H1 (cell line): ENCODE data around the gene ATP6V1F. TPM values are rescaled to one million over a fixed set of nuclear protein-coding genes. Genes with fewer than 3 reads are reported as not detected.
A peak's percentile ranks its signal among the peaks of the same experiment; 100 is the strongest.

ENCODE experiments used
- CTCF ChIA-PET: fragments of 300-600 bp; sonication (Branson Sonifier 250); formaldehyde crosslinking; loops from one replicate; lab custom pipeline; 2021; ENCODE audit not compliant: partially characterized antibody; lab: Charles Lee
- POLR2A ChIA-PET: fragments of 300-600 bp; sonication (Branson Sonifier 250); formaldehyde crosslinking; loops from one replicate; lab custom pipeline; 2021; ENCODE audit warnings: inconsistent platforms; ENCODE audit not compliant: partially characterized antibody; lab: Charles Lee
- DNase-seq, 2 experiments: peaks; one replicate each; pipeline versions ENCODE4 v3.0.0 to v3.0.0-alpha.2; 2010 to 2022; ENCODE audit warnings: low spot score in 2 of 2, low read depth in 1 of 2, mixed read lengths in 1 of 2
- FAIRE-seq: peaks from 2 replicates; lab custom pipeline; 2011; peaks lifted over from hg19 to GRCh38; lab: Jason Lieb, UNC
- H2AFZ ChIP-seq: 2 replicates; pipeline ENCODE4 v1.8.1; 2012; ENCODE audit warnings: low read length, inconsistent platforms
- H2AK5ac ChIP-seq: 2 replicates; pipeline ENCODE4 v1.6.1; 2013; ENCODE audit warnings: low read depth, low read length
- H2BK120ac ChIP-seq: replicated peaks from 2 replicates; pipeline ENCODE3; 2013; ENCODE audit warnings: low read depth, low read length, inconsistent platforms
- H2BK12ac ChIP-seq: 2 replicates; pipeline ENCODE4 v1.6.1; 2013; ENCODE audit warnings: low read depth, low read length
- H2BK15ac ChIP-seq: 2 replicates; pipeline ENCODE4 v1.6.1; 2013; ENCODE audit warnings: low read length
- H2BK20ac ChIP-seq: 2 replicates; pipeline ENCODE4 v1.6.1; 2013; ENCODE audit warnings: low read length
- H2BK5ac ChIP-seq: 2 replicates; pipeline ENCODE4 v1.6.1; 2013; ENCODE audit warnings: low read depth, low read length
- H3K14ac ChIP-seq: 2 replicates; pipeline ENCODE4 v1.6.1; 2013; ENCODE audit warnings: inconsistent platforms; ENCODE audit not compliant: insufficient read length
- H3K18ac ChIP-seq: 2 replicates; pipeline ENCODE4 v1.6.1; 2013; ENCODE audit warnings: low read length; ENCODE audit errors: extremely low read depth
- H3K23ac ChIP-seq: 2 replicates; pipeline ENCODE4 v1.6.1; 2013; ENCODE audit warnings: inconsistent platforms; ENCODE audit not compliant: insufficient read length
- H3K23me2 ChIP-seq: 2 replicates; pipeline ENCODE4 v1.6.1; 2013; ENCODE audit warnings: low read depth, low read length
- H3K27ac ChIP-seq: 2 replicates; pipeline ENCODE4 v1.6.1; 2011; ENCODE audit warnings: low read depth, low read length, inconsistent platforms
- H3K27me3 ChIP-seq, 4 experiments: replicated peaks in 1 of 4; 1 replicate in 1 of 4; 2 replicates in 3 of 4; pipeline versions ENCODE4 v1.6.1 to v1.8.1; 2011 to 2013; ENCODE audit warnings: low read length in 3 of 4, mild to moderate bottlenecking in 3 of 4, inconsistent platforms in 2 of 4, mixed read lengths in 2 of 4, moderate library complexity in 1 of 4; ENCODE audit not compliant: control insufficient read depth in 3 of 4, insufficient read depth in 3 of 4; ENCODE audit errors: extremely low read depth in 1 of 4
- H3K36me3 ChIP-seq, 4 experiments: 2 replicates each; pipeline versions ENCODE4 v1.6.1 to v1.8.1; 2011 to 2013; ENCODE audit warnings: mild to moderate bottlenecking in 4 of 4, low read length in 3 of 4, moderate library complexity in 2 of 4, control low read depth in 1 of 4, inconsistent platforms in 1 of 4; ENCODE audit not compliant: insufficient read depth in 4 of 4, control insufficient read depth in 2 of 4
- H3K4ac ChIP-seq: replicated peaks from 2 replicates; pipeline ENCODE3; 2013; ENCODE audit warnings: low read length, low read depth, mixed read lengths, inconsistent platforms; ENCODE audit not compliant: insufficient read length
- H3K4me1 ChIP-seq, 4 experiments: replicated peaks in 1 of 4; 1 replicate in 1 of 4; 2 replicates in 3 of 4; pipeline versions ENCODE4 v1.6.1 to v1.8.1; 2011 to 2013; ENCODE audit warnings: low read length in 3 of 4, inconsistent platforms in 2 of 4, mixed read lengths in 1 of 4; ENCODE audit not compliant: insufficient read depth in 4 of 4, control insufficient read depth in 3 of 4
- H3K4me2 ChIP-seq, 2 experiments: 2 replicates each; pipeline versions ENCODE4 v1.6.1 to v1.8.1; 2011 to 2013; ENCODE audit warnings: low read depth in 2 of 2, low read length in 2 of 2, control low read depth in 1 of 2, inconsistent platforms in 1 of 2, mild to moderate bottlenecking in 1 of 2; ENCODE audit not compliant: insufficient read depth in 1 of 2
- H3K4me3 ChIP-seq, 4 experiments: fragments of 200-600, 300-600 bp in 1 of 4; sonication (generic), shearing (Covaris generic), sonication (Bioruptor Twin) in 1 of 4; 2 replicates each; pipeline versions ENCODE4 v1.5.1 to v1.8.1; 2011 to 2016; ENCODE audit warnings: low read length in 4 of 4, low read depth in 3 of 4, control low read depth in 2 of 4, inconsistent platforms in 2 of 4, mild to moderate bottlenecking in 2 of 4, mixed read lengths in 1 of 4, moderate library complexity in 1 of 4; ENCODE audit not compliant: insufficient read depth in 2 of 4; ENCODE audit errors: extremely low read depth in 1 of 4
- H3K56ac ChIP-seq: replicated peaks from 2 replicates; pipeline ENCODE3; 2013; ENCODE audit warnings: low read depth, mild to moderate bottlenecking, mixed read lengths, low read length, inconsistent platforms; ENCODE audit not compliant: insufficient read length
- H3K79me1 ChIP-seq: 2 replicates; pipeline ENCODE4 v1.6.1; 2013; ENCODE audit warnings: low read depth, low read length, control low read depth
- H3K79me2 ChIP-seq, 2 experiments: 2 replicates each; pipeline versions ENCODE4 v1.6.1 to v1.8.1; 2012 to 2013; ENCODE audit warnings: low read length in 2 of 2, mild to moderate bottlenecking in 2 of 2, inconsistent platforms in 1 of 2; ENCODE audit not compliant: insufficient read depth in 2 of 2, control insufficient read depth in 1 of 2
- H3K9ac ChIP-seq, 4 experiments: replicated peaks in 1 of 4; 1 replicate in 1 of 4; 2 replicates in 3 of 4; pipeline versions ENCODE4 v1.6.1 to v1.8.1; 2011 to 2013; ENCODE audit warnings: low read depth in 3 of 4, low read length in 3 of 4, control low read depth in 2 of 4, mild to moderate bottlenecking in 2 of 4, moderate library complexity in 2 of 4, inconsistent platforms in 1 of 4; ENCODE audit errors: extremely low read depth in 1 of 4
- H3K9me3 ChIP-seq, 2 experiments: 2 replicates each; pipeline versions ENCODE4 v1.6.1 to v1.8.1; 2012 to 2013; ENCODE audit warnings: mild to moderate bottlenecking in 2 of 2, moderate library complexity in 2 of 2, control low read depth in 1 of 2, inconsistent platforms in 1 of 2, low read depth in 1 of 2, low read length in 1 of 2, mixed read lengths in 1 of 2; ENCODE audit not compliant: insufficient read depth in 2 of 2
- H4K20me1 ChIP-seq, 2 experiments: replicated peaks in 1 of 2; 2 replicates each; pipeline versions ENCODE3 to v1.8.1; 2011 to 2013; ENCODE audit warnings: inconsistent platforms in 2 of 2, low read length in 2 of 2, mild to moderate bottlenecking in 1 of 2; ENCODE audit not compliant: insufficient read depth in 2 of 2, control insufficient read depth in 1 of 2
- H4K5ac ChIP-seq: 2 replicates; pipeline ENCODE4 v1.6.1; 2013; ENCODE audit warnings: low read length, low read depth, mixed read lengths, inconsistent platforms; ENCODE audit not compliant: insufficient read length
- H4K8ac ChIP-seq: 2 replicates; pipeline ENCODE4 v1.8.0; 2013; ENCODE audit warnings: mild to moderate bottlenecking, moderate library complexity, low read length, inconsistent platforms; ENCODE audit not compliant: insufficient read depth; ENCODE audit errors: extremely low read depth
- H4K91ac ChIP-seq: replicated peaks from 2 replicates; pipeline ENCODE3; 2013; ENCODE audit warnings: low read length, mixed read lengths, inconsistent platforms; ENCODE audit not compliant: insufficient read length
- WGBS, 2 experiments: shearing (Covaris generic) in 1 of 2; methylation state at CpG; one replicate each; pipeline versions ENCODE4 v1.1.6 to v1.1.7; 2013 to 2015; ENCODE audit warnings: low lambda C conversion rate in 2 of 2, mixed read lengths in 2 of 2, inconsistent platforms in 1 of 2, low coverage in 1 of 2, missing lambda C conversion rate in 1 of 2; ENCODE audit not compliant: insufficient replicate concordance in 2 of 2, insufficient coverage in 1 of 2, insufficient read length in 1 of 2; ENCODE audit errors: extremely low coverage in 1 of 2, missing lambda C conversion rate in 1 of 2; 5-methylcytosine and 5-hydroxymethylcytosine counted together
- polyA plus RNA-seq, 7 experiments: library from polyadenylated mRNA; depleted of rRNA in 3 of 7; stranded (reverse) in 5 of 7; unstranded in 2 of 7; fragments of >200 nt in 5 of 7; fragments of 200-250 nt in 2 of 7; gene quantifications; 1 replicate in 5 of 7; 2 replicates in 1 of 7; 4 replicates in 1 of 7; pipeline versions ENCODE4 v1.2.1 to v1.2.3, GENCODE V29; 2011 to 2013; ENCODE audit warnings: missing spikeins in 2 of 7, mixed read lengths in 2 of 7
- total RNA-seq: library from RNA; stranded (reverse); fragmentation: NEBNext Ultra II Directional; extraction: Animal tissue kit (Norgen Biotek cat#: 25700); gene quantifications from 2 replicates; pipeline ENCODE4 v1.2.1, GENCODE V29; 2021

ATP6V1F gene
- total and polyA plus RNA-seq, 2 of the 8 experiments (the other 6 are each of a cell fraction or from before 2014, with no cell fraction given): 104 to 318 TPM

- no peak overlapping the region for H2AFZ ChIP-seq
- POLR2A ChIA-PET: interaction anchor here (2.2 kb wide), 1 partner anchor 28 kb away, joined by 6 read pairs; no protein-coding TSS in a partner anchor
Observed at GRCh38 chr7:128829391-128830166, 33.1 kb upstream of the ATP6V1F start.

More at GRCh38 chr7:128829391-128830166, 33.1 kb upstream of the ATP6V1F start:
- DNase-seq: no peak
- H3K27ac ChIP-seq: no peak overlapping the region
- H3K56ac ChIP-seq: no peak overlapping the region
- peaks cover 24% of the 10 kb centered on the region for H3K23me2 ChIP-seq
- no peak overlapping the region for H4K8ac ChIP-seq
- FAIRE-seq: no peak
- peaks cover 3 to 53% (median 30%) of the 10 kb centered on the region in 4 experiments for H3K4me1 ChIP-seq
- CTCF ChIA-PET: interaction anchor here (0.7 to 3.2 kb wide), 7 partner anchors 11 to 370 kb away, joined by 3 to 12 read pairs (median 4); partner anchors contain the start of gene ATP6V1F
- H3K14ac ChIP-seq: no peak overlapping the region
- no peak overlapping the region for H3K9ac ChIP-seq
- no peak overlapping the region for H2AK5ac ChIP-seq
- no peaks in the 10 kb centered on the region for H3K79me1 ChIP-seq
- no peak overlapping the region for H4K5ac ChIP-seq
- H2BK120ac ChIP-seq: no peak overlapping the region
- H3K4ac ChIP-seq: no peak overlapping the region
- no peak overlapping the region for H4K91ac ChIP-seq
- no peak overlapping the region for H2BK5ac ChIP-seq
- peak overlapping the region; percentile 81; the same call in 1 of the 2 replicates for H2BK15ac ChIP-seq
- peak overlapping the region in 3 of 4 experiments; percentile 34 to 66 (median 63); a peak in 7 of 8 replicates for H3K4me3 ChIP-seq
- no peaks in the 10 kb centered on the region for H4K20me1 ChIP-seq
- peak overlapping the region; percentile 93; the same call in 1 of the 2 replicates for H2BK20ac ChIP-seq
- no peaks in the 10 kb centered on the region for H3K9me3 ChIP-seq
- WGBS, 2 experiments: 49% methylated on average over 11 of the region's 13 CpGs; no CpG with 5 or more reads in 1 of the 2 experiments
- no peak overlapping the region for H3K23ac ChIP-seq
- peak overlapping the region; percentile 39; the same call in 1 of the 2 replicates for H2BK12ac ChIP-seq
- peak overlapping the region; percentile 62 to 99 for H3K4me2 ChIP-seq
- peaks cover 8 to 27% (median 27%) of the 10 kb centered on the region in 4 experiments; a peak in 6 of 7 replicates for H3K27me3 ChIP-seq
- no peak overlapping the region; the same call in 1 of the 2 replicates for H3K18ac ChIP-seq
- H3K36me3 ChIP-seq: no peaks in the 10 kb centered on the region
- no peaks in the 10 kb centered on the region for H3K79me2 ChIP-seq
